Measurements from ENCODE around the gene ATP6V0B.

DNA sequence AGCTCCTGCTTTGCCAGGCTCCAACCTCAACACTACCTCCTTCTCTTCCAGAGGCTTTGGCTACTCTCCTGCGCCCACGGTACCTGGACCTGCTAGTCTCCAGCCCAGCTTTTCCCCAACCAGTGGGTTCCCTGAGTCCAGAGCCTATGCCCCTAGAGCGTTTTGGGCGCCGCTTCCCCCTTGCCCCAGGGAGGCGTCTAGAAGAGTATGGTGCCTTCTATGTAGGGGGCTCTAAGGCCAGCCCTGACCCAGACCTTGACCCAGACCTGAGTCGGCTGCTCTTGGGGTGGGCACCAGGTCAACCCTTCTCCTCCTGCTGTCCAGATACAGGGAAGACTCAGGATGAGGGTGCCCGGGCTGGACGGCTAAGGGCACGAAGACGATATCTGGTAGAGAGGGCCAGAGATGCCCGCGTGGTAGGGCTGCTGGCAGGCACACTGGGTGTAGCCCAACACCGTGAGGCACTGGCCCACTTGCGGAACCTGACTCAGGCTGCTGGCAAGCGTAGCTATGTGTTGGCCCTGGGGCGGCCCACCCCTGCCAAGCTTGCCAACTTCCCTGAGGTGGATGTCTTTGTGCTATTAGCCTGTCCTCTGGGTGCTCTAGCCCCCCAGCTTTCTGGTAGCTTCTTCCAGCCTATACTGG, 3.3 kb upstream of the ATP6V0B start:
- TF ChIP-seq, protein P1, sequence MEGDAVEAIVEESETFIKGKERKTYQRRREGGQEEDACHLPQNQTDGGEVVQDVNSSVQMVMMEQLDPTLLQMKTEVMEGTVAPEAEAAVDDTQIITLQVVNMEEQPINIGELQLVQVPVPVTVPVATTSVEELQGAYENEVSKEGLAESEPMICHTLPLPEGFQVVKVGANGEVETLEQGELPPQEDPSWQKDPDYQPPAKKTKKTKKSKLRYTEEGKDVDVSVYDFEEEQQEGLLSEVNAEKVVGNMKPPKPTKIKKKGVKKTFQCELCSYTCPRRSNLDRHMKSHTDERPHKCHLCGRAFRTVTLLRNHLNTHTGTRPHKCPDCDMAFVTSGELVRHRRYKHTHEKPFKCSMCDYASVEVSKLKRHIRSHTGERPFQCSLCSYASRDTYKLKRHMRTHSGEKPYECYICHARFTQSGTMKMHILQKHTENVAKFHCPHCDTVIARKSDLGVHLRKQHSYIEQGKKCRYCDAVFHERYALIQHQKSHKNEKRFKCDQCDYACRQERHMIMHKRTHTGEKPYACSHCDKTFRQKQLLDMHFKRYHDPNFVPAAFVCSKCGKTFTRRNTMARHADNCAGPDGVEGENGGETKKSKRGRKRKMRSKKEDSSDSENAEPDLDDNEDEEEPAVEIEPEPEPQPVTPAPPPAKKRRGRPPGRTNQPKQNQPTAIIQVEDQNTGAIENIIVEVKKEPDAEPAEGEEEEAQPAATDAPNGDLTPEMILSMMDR (conservative IDR thresholded peaks at IDR 0.05; ENCODE audit: low read depth, low read length), result no peak
- TF ChIP-seq EZH2 (IDR thresholded peaks at IDR 0.05; ENCODE audit: low read length, unreplicated experiment), result no peak
- TF ChIP-seq EZH2phosphoT487 (IDR thresholded peaks at IDR 0.05; ENCODE audit: borderline replicate concordance, low read length), result no peak
